Measurements from ENCODE around the gene SAMD10. TPM values are rescaled to one million over a fixed set of nuclear protein-coding genes. Genes with fewer than 3 reads are reported as not detected.

Gene SAMD10
- polyA plus RNA-seq, 1 of the 3 experiments (the other 2 are of a cell fraction): 11.6 TPM

DNA sequence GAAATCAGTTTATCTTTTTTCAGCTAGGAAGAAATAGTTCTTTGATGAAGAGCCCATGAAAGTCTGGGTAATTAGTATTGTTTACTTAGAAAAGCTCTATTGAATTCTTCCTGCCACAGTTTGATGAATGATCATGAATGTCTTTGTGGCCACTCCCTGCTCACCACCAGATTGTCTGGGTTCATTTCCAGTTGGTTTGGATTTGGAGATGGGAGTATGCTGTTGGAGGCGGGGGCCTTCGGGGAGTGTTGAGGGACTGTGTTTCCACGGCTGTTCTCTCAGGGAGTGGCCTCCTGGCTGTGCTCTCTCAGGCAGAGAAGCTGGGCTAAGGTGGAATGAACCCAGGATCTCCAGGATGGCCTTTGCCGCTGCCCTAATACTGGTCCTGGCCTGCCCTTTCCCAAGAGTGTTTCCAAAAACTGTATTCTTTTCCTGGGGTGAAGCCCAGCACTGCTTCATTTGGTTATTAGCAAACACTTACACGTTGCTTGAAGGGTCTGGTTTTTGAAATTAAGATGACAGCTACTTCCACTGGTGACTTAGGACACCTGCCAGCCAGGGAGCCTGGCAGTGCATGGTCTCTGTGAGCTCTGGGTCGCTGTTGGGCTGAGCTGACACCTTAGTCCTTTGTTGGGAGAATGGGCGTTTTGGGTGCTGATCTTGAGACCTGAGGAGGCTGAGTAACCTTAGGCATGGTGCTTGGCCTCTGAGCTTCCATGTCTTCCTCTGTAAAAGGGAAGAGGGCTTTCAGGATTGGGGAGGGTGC, 24.7 kb upstream of the SAMD10 start:
- H3K9ac ChIP-seq: no peak overlapping the region
- WGBS (ENCODE audit: low lambda C conversion rate): 70% methylated on average over 4 of the region's 7 CpGs
- no peaks in the 10 kb centered on the region for H3F3A ChIP-seq (replicated peaks; ENCODE audit: insufficient read depth)
- H3K9me2 ChIP-seq: no peaks in the 10 kb centered on the region
- no peak overlapping the region for H2AFZ ChIP-seq (ENCODE audit: low read depth)
- no peaks in the 10 kb centered on the region for H3K4me1 ChIP-seq (ENCODE audit: control insufficient read depth in 1 of 2, insufficient read depth in 2 of 2, low read depth in 1 of 2, low read length in 1 of 2)
- TF ChIP-seq NFIC (IDR thresholded peaks at IDR 0.05; ENCODE audit: borderline replicate concordance) (no peak), EZH2phosphoT487 (IDR thresholded peaks at IDR 0.05; ENCODE audit: borderline replicate concordance, low read depth) (no peak), USF1 (IDR thresholded peaks at IDR 0.05; ENCODE audit: borderline replicate concordance, low read depth) (no peak), MEF2A (IDR thresholded peaks at IDR 0.05; ENCODE audit: borderline replicate concordance, low read depth) (no peak), IRF3 (IDR thresholded peaks at IDR 0.05; ENCODE audit: low read depth, low read length) (no peak), TCF12 (IDR thresholded peaks at IDR 0.05) (no peak), RAD21 (IDR thresholded peaks at IDR 0.05; ENCODE audit: low read length) (no peak), ELF1 (IDR thresholded peaks at IDR 0.05) (no peak), SIN3A (IDR thresholded peaks at IDR 0.05; ENCODE audit: borderline replicate concordance, low read depth, low read length) (no peak)
- TF ChIP-seq, protein P1, sequence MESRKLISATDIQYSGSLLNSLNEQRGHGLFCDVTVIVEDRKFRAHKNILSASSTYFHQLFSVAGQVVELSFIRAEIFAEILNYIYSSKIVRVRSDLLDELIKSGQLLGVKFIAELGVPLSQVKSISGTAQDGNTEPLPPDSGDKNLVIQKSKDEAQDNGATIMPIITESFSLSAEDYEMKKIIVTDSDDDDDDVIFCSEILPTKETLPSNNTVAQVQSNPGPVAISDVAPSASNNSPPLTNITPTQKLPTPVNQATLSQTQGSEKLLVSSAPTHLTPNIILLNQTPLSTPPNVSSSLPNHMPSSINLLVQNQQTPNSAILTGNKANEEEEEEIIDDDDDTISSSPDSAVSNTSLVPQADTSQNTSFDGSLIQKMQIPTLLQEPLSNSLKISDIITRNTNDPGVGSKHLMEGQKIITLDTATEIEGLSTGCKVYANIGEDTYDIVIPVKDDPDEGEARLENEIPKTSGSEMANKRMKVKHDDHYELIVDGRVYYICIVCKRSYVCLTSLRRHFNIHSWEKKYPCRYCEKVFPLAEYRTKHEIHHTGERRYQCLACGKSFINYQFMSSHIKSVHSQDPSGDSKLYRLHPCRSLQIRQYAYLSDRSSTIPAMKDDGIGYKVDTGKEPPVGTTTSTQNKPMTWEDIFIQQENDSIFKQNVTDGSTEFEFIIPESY (IDR thresholded peaks at IDR 0.05; ENCODE audit: borderline replicate concordance, low read depth): no peak
- POLR2A ChIA-PET: no interaction called here
- no peak overlapping the region for H3K4me3 ChIP-seq (ENCODE audit: low read depth in 2 of 2, low read length in 1 of 2)
- DNase-seq: no peak
- H3K27ac ChIP-seq (ENCODE audit: low read depth in 2 of 2, low read length in 1 of 2): no peak overlapping the region
- peaks cover 39 to 52% of the 10 kb centered on the region in 2 experiments for H3K36me3 ChIP-seq (replicated peaks in 1 of 2; ENCODE audit: control insufficient read depth in 1 of 2, insufficient read depth in 2 of 2, low read length in 1 of 2)
- no peaks in the 10 kb centered on the region for H3K9me3 ChIP-seq
- peaks cover 5% of the 10 kb centered on the region; the same call in 1 of the 2 replicates for H4K20me1 ChIP-seq (ENCODE audit: insufficient read depth)
- no peak overlapping the region for H3K4me2 ChIP-seq
- CTCF ChIA-PET: interaction anchor here (1.4 kb wide), 1 partner anchor 30 kb away, joined by 3 read pairs; no protein-coding TSS in a partner anchor
- H3K27me3 ChIP-seq (ENCODE audit: insufficient read depth): no peaks in the 10 kb centered on the region
- peaks cover 25% of the 10 kb centered on the region; the same call in 1 of the 2 replicates for H3K79me2 ChIP-seq (ENCODE audit: insufficient read depth)

DNA sequence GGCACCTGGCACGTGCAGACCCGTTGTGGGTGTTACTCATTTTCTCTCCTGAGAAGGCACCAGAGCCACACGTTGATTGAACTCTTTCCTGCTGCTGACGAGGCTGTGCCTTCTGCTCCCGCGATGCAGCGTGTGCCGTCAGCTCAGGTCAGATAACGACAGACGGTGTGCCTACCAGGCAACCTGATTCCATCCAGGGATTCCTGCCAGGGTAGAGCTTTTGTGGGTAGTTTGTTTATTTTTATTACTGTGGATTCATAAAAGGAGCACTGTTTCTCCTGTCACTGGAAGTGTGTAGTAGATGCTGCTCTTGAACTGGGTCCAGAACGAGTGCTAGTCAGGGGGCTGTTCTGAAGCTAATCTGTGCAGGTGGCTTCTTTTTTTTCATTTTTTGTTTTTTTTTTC, 22.2 kb upstream of the SAMD10 start:
- 92% methylated on average over 6 of the region's 11 CpGs for WGBS (ENCODE audit: low lambda C conversion rate)
- H3K9me3 ChIP-seq: no peaks in the 10 kb centered on the region
- peaks cover 31 to 53% of the 10 kb centered on the region in 2 experiments for H3K36me3 ChIP-seq (replicated peaks in 1 of 2; ENCODE audit: control insufficient read depth in 1 of 2, insufficient read depth in 2 of 2, low read length in 1 of 2)
- H3K27me3 ChIP-seq (ENCODE audit: insufficient read depth): no peaks in the 10 kb centered on the region
- H3K27ac ChIP-seq (ENCODE audit: low read depth in 2 of 2, low read length in 1 of 2): no peak overlapping the region
- no peaks in the 10 kb centered on the region for H3K9me2 ChIP-seq
- POLR2A ChIA-PET: no interaction called here
- no peak overlapping the region for H2AFZ ChIP-seq (ENCODE audit: low read depth)
- CTCF ChIA-PET: interaction anchor here (1.7 kb wide), 1 partner anchor 37 kb away, joined by 5 read pairs; no protein-coding TSS in a partner anchor
- no peak overlapping the region for H3K9ac ChIP-seq
- TF ChIP-seq POLR2AphosphoS5 (IDR thresholded peaks at IDR 0.05; ENCODE audit: low read depth, low read length): no peak
- no peak for TF ChIP-seq RCOR1 (IDR thresholded peaks at IDR 0.05; ENCODE audit: low read length)
- TF ChIP-seq SMC3 (IDR thresholded peaks at IDR 0.05; ENCODE audit: low read depth, low read length): no peak
- TF ChIP-seq GATA2 (CRISPR knock-in tag; IDR thresholded peaks at IDR 0.05): no peak
- no peak for TF ChIP-seq EZH2phosphoT487 (IDR thresholded peaks at IDR 0.05; ENCODE audit: borderline replicate concordance, low read depth)
- TF ChIP-seq FOSL2 (IDR thresholded peaks at IDR 0.05; ENCODE audit: borderline replicate concordance, low read depth): no peak
- TF ChIP-seq RFX5 (IDR thresholded peaks at IDR 0.05; ENCODE audit: low read length): no peak
- TF ChIP-seq, protein P2, sequence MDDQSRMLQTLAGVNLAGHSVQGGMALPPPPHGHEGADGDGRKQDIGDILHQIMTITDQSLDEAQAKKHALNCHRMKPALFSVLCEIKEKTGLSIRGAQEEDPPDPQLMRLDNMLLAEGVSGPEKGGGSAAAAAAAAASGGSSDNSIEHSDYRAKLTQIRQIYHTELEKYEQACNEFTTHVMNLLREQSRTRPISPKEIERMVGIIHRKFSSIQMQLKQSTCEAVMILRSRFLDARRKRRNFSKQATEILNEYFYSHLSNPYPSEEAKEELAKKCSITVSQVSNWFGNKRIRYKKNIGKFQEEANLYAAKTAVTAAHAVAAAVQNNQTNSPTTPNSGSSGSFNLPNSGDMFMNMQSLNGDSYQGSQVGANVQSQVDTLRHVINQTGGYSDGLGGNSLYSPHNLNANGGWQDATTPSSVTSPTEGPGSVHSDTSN (IDR thresholded peaks at IDR 0.05): no peak
- no peak for TF ChIP-seq CHD2 (IDR thresholded peaks at IDR 0.05; ENCODE audit: low read length, partially characterized antibody)
- TF ChIP-seq, protein P3, sequence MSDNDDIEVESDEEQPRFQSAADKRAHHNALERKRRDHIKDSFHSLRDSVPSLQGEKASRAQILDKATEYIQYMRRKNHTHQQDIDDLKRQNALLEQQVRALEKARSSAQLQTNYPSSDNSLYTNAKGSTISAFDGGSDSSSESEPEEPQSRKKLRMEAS (IDR thresholded peaks at IDR 0.05; ENCODE audit: low read depth): no peak
- no peak for TF ChIP-seq SIN3A (IDR thresholded peaks at IDR 0.05; ENCODE audit: borderline replicate concordance, low read depth, low read length)
- no peak for TF ChIP-seq TCF12 (IDR thresholded peaks at IDR 0.05)
- TF ChIP-seq RAD21 (IDR thresholded peaks at IDR 0.05; ENCODE audit: low read length): no peak
- no peak for TF ChIP-seq EP300 (IDR thresholded peaks at IDR 0.05; ENCODE audit: borderline replicate concordance in 1 of 2, low read depth in 1 of 2, low read length in 1 of 2)
- no peak for TF ChIP-seq MEF2A (IDR thresholded peaks at IDR 0.05; ENCODE audit: borderline replicate concordance, low read depth)
- H3K4me1 ChIP-seq (ENCODE audit: control insufficient read depth in 1 of 2, insufficient read depth in 2 of 2, low read depth in 1 of 2, low read length in 1 of 2): no peaks in the 10 kb centered on the region
- no peaks in the 10 kb centered on the region for H3F3A ChIP-seq (replicated peaks; ENCODE audit: insufficient read depth)
- H3K79me2 ChIP-seq (ENCODE audit: insufficient read depth): peaks cover 10% of the 10 kb centered on the region; the same call in 1 of the 2 replicates
- no peak overlapping the region for H3K4me3 ChIP-seq (ENCODE audit: low read depth in 2 of 2, low read length in 1 of 2)
- H3K4me2 ChIP-seq: no peak overlapping the region
- DNase-seq: no peak
- peaks cover 5% of the 10 kb centered on the region; the same call in 1 of the 2 replicates for H4K20me1 ChIP-seq (ENCODE audit: insufficient read depth)
